22Rv1 (cell line): Measurements from ENCODE around the gene C17orf100.

Experiments
- CTCF ChIP-seq: fragments of 450-650 bp; IDR thresholded peaks from 2 replicates; pipeline ENCODE4 v1.5.1; 2017; ENCODE audit warnings: mild to moderate bottlenecking
- ZFX ChIP-seq: fragments of 450-650 bp; IDR thresholded peaks from 2 replicates; pipeline ENCODE4 v1.6.1; 2017; ENCODE audit warnings: antibody characterized with exemption, borderline replicate concordance

- TF ChIP-seq CTCF (no peak), ZFX (no peak)
Observed at GRCh38 chr17:6681671-6682070, 30.1 kb downstream of the C17orf100 start.
